HG02759 (cell line): Measurements from ENCODE around the gene SLC35E4.
"Not testable (repeated sequence)": the region's sequence is repeated elsewhere in the genome, so short reads cannot be mapped to it uniquely, and the experiment has no call there.

Experiments used
- ATAC-seq: cut with Tn5 transposase; IDR thresholded peaks from one replicate; pipeline ENCODE4 v1.9.1; 2021; ENCODE audit warnings: mild to moderate bottlenecking, moderate library complexity; ENCODE audit not compliant: unreplicated experiment

SLC35E4 gene

GRCh38 chr22:30635273-30636225, at the start of gene SLC35E4:
SLC35E4 (plus strand) TSS chr22:30635781; CDS start chr22:30636451, 670 bp downstream.
- ATAC-seq: peak; percentile 77

- no peak for ATAC-seq
Observed at GRCh38 chr22:30586414-30586813, 49.2 kb upstream of the SLC35E4 start.

- no peak for ATAC-seq
Observed at GRCh38 chr22:30591191-30591587, 44.4 kb upstream of the SLC35E4 start.

GRCh38 chr22:30591588-30592359, 43.8 kb upstream of the SLC35E4 start, which contains the start of gene PES1:
PES1 (minus strand) TSS chr22:30591910; CDS start chr22:30591833, 77 bp downstream.
- ATAC-seq: peak; percentile 98

GRCh38 chr22:30592360-30592713, 43.2 kb upstream of the SLC35E4 start:
- ATAC-seq: not testable (repeated sequence)

GRCh38 chr22:30596199-30596598, 39.4 kb upstream of the SLC35E4 start:
- no peak for ATAC-seq

GRCh38 chr22:30596886-30597285, 38.7 kb upstream of the SLC35E4 start:
- ATAC-seq: no peak

GRCh38 chr22:30598986-30599385, 36.6 kb upstream of the SLC35E4 start:
- no peak for ATAC-seq

GRCh38 chr22:30600921-30601320, 34.7 kb upstream of the SLC35E4 start:
- ATAC-seq: no peak

GRCh38 chr22:30601464-30601863, 34.1 kb upstream of the SLC35E4 start:
- ATAC-seq: no peak

- ATAC-seq: no peak
Observed at GRCh38 chr22:30602049-30602448, 33.5 kb upstream of the SLC35E4 start.

- ATAC-seq: no peak
Observed at GRCh38 chr22:30603801-30604200, 31.8 kb upstream of the SLC35E4 start.

- ATAC-seq: no peak
Observed at GRCh38 chr22:30604723-30605122, 30.9 kb upstream of the SLC35E4 start.

GRCh38 chr22:30605449-30606110, 30.0 kb upstream of the SLC35E4 start:
- no peak for ATAC-seq

GRCh38 chr22:30606455-30607299, 28.9 kb upstream of the SLC35E4 start, which contains the start of gene TCN2:
TCN2 (plus strand) TSS chr22:30607174; CDS start chr22:30607332, 158 bp downstream.
- ATAC-seq: peak; percentile 63

GRCh38 chr22:30607300-30607930, 28.2 kb upstream of the SLC35E4 start:
- ATAC-seq: no peak

- ATAC-seq: no peak
Observed at GRCh38 chr22:30607939-30608338, 27.6 kb upstream of the SLC35E4 start.

GRCh38 chr22:30609260-30610185, 26.1 kb upstream of the SLC35E4 start:
- ATAC-seq: peak; percentile 54

- no peak for ATAC-seq
Observed at GRCh38 chr22:30610299-30610698, 25.3 kb upstream of the SLC35E4 start.
